Osteocyte (in vitro differentiated cells): ENCODE results near the gene VPS41. TPM values are rescaled to one million over a fixed set of nuclear protein-coding genes. Genes with fewer than 3 reads are reported as not detected.

Experiments
- DNase-seq: peaks from one replicate; pipeline ENCODE4 v3.0.0; 2021; ENCODE audit warnings: mixed read lengths; ENCODE audit not compliant: unreplicated experiment; ENCODE audit errors: extremely low spot score
- H3K27ac Mint-ChIP-seq: one replicate; pipeline ENCODE4 v1.8.0; 2021; ENCODE audit warnings: mild to moderate bottlenecking, mixed read lengths; ENCODE audit not compliant: unreplicated experiment
- H3K27me3 Mint-ChIP-seq: one replicate; pipeline ENCODE4 v1.8.0; 2021; ENCODE audit warnings: mixed read lengths; ENCODE audit not compliant: unreplicated experiment
- H3K36me3 Mint-ChIP-seq: one replicate; pipeline ENCODE4 v1.8.0; 2021; ENCODE audit warnings: mixed read lengths; ENCODE audit not compliant: unreplicated experiment
- H3K4me1 Mint-ChIP-seq: one replicate; pipeline ENCODE4 v1.8.0; 2021; ENCODE audit warnings: mixed read lengths; ENCODE audit not compliant: unreplicated experiment
- H3K4me3 Mint-ChIP-seq: one replicate; pipeline ENCODE4 v1.8.0; 2021; ENCODE audit warnings: mild to moderate bottlenecking, moderate library complexity, mixed read lengths; ENCODE audit not compliant: unreplicated experiment
- H3K9me3 Mint-ChIP-seq: one replicate; pipeline ENCODE4 v1.8.0; 2021; ENCODE audit warnings: mixed read lengths; ENCODE audit not compliant: unreplicated experiment
- total RNA-seq: library from RNA; stranded (reverse); gene quantifications from 2 replicates; pipeline ENCODE4 v1.2.1, GENCODE V29; 2021
- TF ChIP-seq, protein P1 (sequence below): fragments of 200-600 bp; sonication (generic); IDR thresholded peaks from 2 replicates; pipeline ENCODE4 v1.5.0; 2021; ENCODE audit warnings: antibody characterized with exemption, mild to moderate bottlenecking, moderate library complexity

VPS41 gene
- total RNA-seq, 1 donor from 2014 or later, result 105 TPM

GRCh38 chr7:38760226-38760625 lies 148.8 kb downstream of the VPS41 start:
- no peaks in the 10 kb centered on the region for H3K27me3 Mint-ChIP-seq
- H3K9me3 Mint-ChIP-seq, result no peaks in the 10 kb centered on the region
- TF ChIP-seq, protein P1, sequence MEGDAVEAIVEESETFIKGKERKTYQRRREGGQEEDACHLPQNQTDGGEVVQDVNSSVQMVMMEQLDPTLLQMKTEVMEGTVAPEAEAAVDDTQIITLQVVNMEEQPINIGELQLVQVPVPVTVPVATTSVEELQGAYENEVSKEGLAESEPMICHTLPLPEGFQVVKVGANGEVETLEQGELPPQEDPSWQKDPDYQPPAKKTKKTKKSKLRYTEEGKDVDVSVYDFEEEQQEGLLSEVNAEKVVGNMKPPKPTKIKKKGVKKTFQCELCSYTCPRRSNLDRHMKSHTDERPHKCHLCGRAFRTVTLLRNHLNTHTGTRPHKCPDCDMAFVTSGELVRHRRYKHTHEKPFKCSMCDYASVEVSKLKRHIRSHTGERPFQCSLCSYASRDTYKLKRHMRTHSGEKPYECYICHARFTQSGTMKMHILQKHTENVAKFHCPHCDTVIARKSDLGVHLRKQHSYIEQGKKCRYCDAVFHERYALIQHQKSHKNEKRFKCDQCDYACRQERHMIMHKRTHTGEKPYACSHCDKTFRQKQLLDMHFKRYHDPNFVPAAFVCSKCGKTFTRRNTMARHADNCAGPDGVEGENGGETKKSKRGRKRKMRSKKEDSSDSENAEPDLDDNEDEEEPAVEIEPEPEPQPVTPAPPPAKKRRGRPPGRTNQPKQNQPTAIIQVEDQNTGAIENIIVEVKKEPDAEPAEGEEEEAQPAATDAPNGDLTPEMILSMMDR, result no peak
- H3K27ac Mint-ChIP-seq, result no peak overlapping the region
- H3K4me3 Mint-ChIP-seq, result no peak overlapping the region
- H3K4me1 Mint-ChIP-seq, result peaks cover 3% of the 10 kb centered on the region
- DNase-seq, result no peak
- peaks cover 44% of the 10 kb centered on the region for H3K36me3 Mint-ChIP-seq

GRCh38 chr7:38759028-38759427 lies 150.0 kb downstream of the VPS41 start:
- DNase-seq, result no peak
- Mint-ChIP-seq H3K27me3 (no peaks in the 10 kb centered on the region), H3K36me3 (peaks cover 44% of the 10 kb centered on the region), H3K27ac (no peak overlapping the region), H3K4me1 (no peaks in the 10 kb centered on the region), H3K4me3 (no peak overlapping the region), H3K9me3 (no peaks in the 10 kb centered on the region)
- TF ChIP-seq, protein P1, result no peak

- no peak overlapping the region for H3K4me3 Mint-ChIP-seq
- no peaks in the 10 kb centered on the region for H3K9me3 Mint-ChIP-seq
- TF ChIP-seq, protein P1, result no peak
- no peak overlapping the region for H3K27ac Mint-ChIP-seq
- no peaks in the 10 kb centered on the region for H3K4me1 Mint-ChIP-seq
- H3K27me3 Mint-ChIP-seq, result no peaks in the 10 kb centered on the region
- DNase-seq, result no peak
- H3K36me3 Mint-ChIP-seq, result peaks cover 53% of the 10 kb centered on the region
Observed at GRCh38 chr7:38757931-38758330, 151.1 kb downstream of the VPS41 start.

- TF ChIP-seq, protein P1, result no peak
- Mint-ChIP-seq H3K27me3 (no peaks in the 10 kb centered on the region), H3K27ac (no peak overlapping the region), H3K9me3 (no peaks in the 10 kb centered on the region), H3K4me1 (no peaks in the 10 kb centered on the region), H3K4me3 (no peak overlapping the region), H3K36me3 (peaks cover 58% of the 10 kb centered on the region)
- no peak for DNase-seq
Observed at GRCh38 chr7:38756521-38756920, 152.5 kb downstream of the VPS41 start.

DNA sequence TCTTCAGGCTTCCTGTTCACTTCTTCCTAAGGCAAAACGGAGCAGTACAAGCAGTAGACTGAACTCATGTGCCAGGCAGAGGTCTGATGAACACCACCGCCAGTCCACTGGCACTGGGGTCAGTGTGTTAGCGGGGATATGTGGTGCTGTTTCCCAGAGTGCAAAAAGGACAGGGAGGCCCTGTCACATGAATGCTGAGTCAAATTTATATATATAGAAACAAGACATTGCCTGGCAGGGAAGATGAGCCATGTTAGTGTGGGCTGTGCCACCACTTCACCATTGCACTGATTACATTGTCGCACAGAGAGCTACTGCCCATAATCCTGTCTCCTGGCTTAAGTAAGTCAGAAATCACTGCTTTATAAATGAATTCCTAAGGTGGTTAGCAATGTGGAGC lies 155.6 kb downstream of the VPS41 start:
- no peaks in the 10 kb centered on the region for H3K27me3 Mint-ChIP-seq
- DNase-seq, result no peak
- no peak overlapping the region for H3K27ac Mint-ChIP-seq
- peaks cover 57% of the 10 kb centered on the region for H3K36me3 Mint-ChIP-seq
- TF ChIP-seq, protein P1, result no peak
- no peaks in the 10 kb centered on the region for H3K4me1 Mint-ChIP-seq
- no peak overlapping the region for H3K4me3 Mint-ChIP-seq
- no peaks in the 10 kb centered on the region for H3K9me3 Mint-ChIP-seq
